HepG2 (cell line): Measurements from ENCODE around the gene KHK. TPM values are rescaled to one million over a fixed set of nuclear protein-coding genes. Genes with fewer than 3 reads are reported as not detected.

Experiments used
- ATF7-NPFF ChIP-seq: sonication (generic); formaldehyde crosslinking; IDR thresholded peaks from 2 replicates; pipeline ENCODE4 v1.8.1; 2023; ENCODE audit warnings: mild to moderate bottlenecking, low read depth, missing genetic modification reagents, moderate library complexity
- MAFK ChIP-seq, 2 experiments: IDR thresholded peaks in 1 of 2; conservative IDR thresholded peaks in 1 of 2; 2 replicates each; pipeline ENCODE4 v1.6.1; 2011; ENCODE audit warnings: improper control_type of control experiment in 2 of 2, low read length in 2 of 2
- MYPOP ChIP-seq: sonication (generic); formaldehyde crosslinking; IDR thresholded peaks from 2 replicates; pipeline ENCODE4 v1.8.1; 2023; ENCODE audit warnings: mild to moderate bottlenecking, moderate library complexity, missing genetic modification reagents
- NFIC ChIP-seq: IDR thresholded peaks from 2 replicates; pipeline ENCODE4 v1.6.1; 2012; ENCODE audit warnings: mild to moderate bottlenecking, low read length, inconsistent platforms
- NR1H2 ChIP-seq: sonication (generic); formaldehyde crosslinking; IDR thresholded peaks from 2 replicates; pipeline ENCODE4 v1.8.1; 2022; ENCODE audit warnings: low read depth, missing genetic modification reagents, borderline replicate concordance
- PITX1 ChIP-seq: sonication (generic); formaldehyde crosslinking; IDR thresholded peaks from 2 replicates; pipeline ENCODE4 v1.5.1; 2020; ENCODE audit warnings: mild to moderate bottlenecking, missing genetic modification reagents
- RBM39 ChIP-seq: fragments of 200-400 bp; formaldehyde crosslinking; IDR thresholded peaks from one replicate; pipeline ENCODE4 v1.6.1; 2018; ENCODE audit warnings: antibody characterized with exemption, mild to moderate bottlenecking, low read depth, low read length; ENCODE audit not compliant: poor library complexity, severe bottlenecking
- SALL1 ChIP-seq: sonication (generic); formaldehyde crosslinking; IDR thresholded peaks from 2 replicates; pipeline ENCODE4 v1.8.0; 2022; ENCODE audit warnings: mild to moderate bottlenecking, missing genetic modification reagents
- STAG1 ChIP-seq: sonication (generic); formaldehyde crosslinking; IDR thresholded peaks from 2 replicates; pipeline ENCODE4 v1.4.0; 2020; ENCODE audit warnings: missing genetic modification reagents
- TRIM22 ChIP-seq: fragments of 450-650 bp; IDR thresholded peaks from 2 replicates; pipeline ENCODE4 v1.6.1; 2017
- ZBTB33 ChIP-seq: sonication (generic); formaldehyde crosslinking; IDR thresholded peaks from 2 replicates; pipeline ENCODE4 v1.4.0; 2020; ENCODE audit warnings: missing genetic modification reagents
- ZBTB38 ChIP-seq: sonication (generic); formaldehyde crosslinking; IDR thresholded peaks from 2 replicates; pipeline ENCODE4 v1.5.1; 2020; ENCODE audit warnings: mild to moderate bottlenecking, missing genetic modification reagents
- ZC3H4 ChIP-seq: sonication (generic); formaldehyde crosslinking; IDR thresholded peaks from 2 replicates; pipeline ENCODE4 v1.4.0; 2020; ENCODE audit warnings: missing genetic modification reagents, borderline replicate concordance
- ZNF12 ChIP-seq: sonication (generic); formaldehyde crosslinking; IDR thresholded peaks from 2 replicates; pipeline ENCODE4 v1.5.0; 2020; ENCODE audit warnings: missing genetic modification reagents
- ZNF552 ChIP-seq: sonication (generic); formaldehyde crosslinking; IDR thresholded peaks from 2 replicates; pipeline ENCODE4 v1.9.0; 2022; ENCODE audit warnings: missing genetic modification reagents, mild to moderate bottlenecking, borderline replicate concordance
- ZNF770 ChIP-seq: sonication (generic); formaldehyde crosslinking; IDR thresholded peaks from 2 replicates; pipeline ENCODE4 v1.5.0; 2020; ENCODE audit warnings: mild to moderate bottlenecking, missing genetic modification reagents
- ZNF800 ChIP-seq: sonication (generic); formaldehyde crosslinking; IDR thresholded peaks from 2 replicates; pipeline ENCODE4 v1.4.0; 2020; ENCODE audit warnings: missing genetic modification reagents
- ZNF83 ChIP-seq: sonication (generic); formaldehyde crosslinking; IDR thresholded peaks from 2 replicates; pipeline ENCODE4 v1.4.0; 2020; ENCODE audit warnings: missing genetic modification reagents, mild to moderate bottlenecking, borderline replicate concordance
- ZXDC ChIP-seq: sonication (generic); formaldehyde crosslinking; IDR thresholded peaks from 2 replicates; pipeline ENCODE4 v1.5.0; 2020; ENCODE audit warnings: mild to moderate bottlenecking, missing genetic modification reagents
- polyA plus RNA-seq, 8 experiments: library from polyadenylated mRNA; depleted of rRNA in 3 of 8; stranded (reverse) in 7 of 8; unstranded in 1 of 8; fragments of >200 nt; fragmentation: Illumina TruSeq in 4 of 8; extraction: Trizol in 4 of 8; gene quantifications; 2 replicates each; pipeline versions ENCODE4 v1.2.1 to v1.2.3, GENCODE V29; 2011 to 2016; ENCODE audit warnings: low read depth in 4 of 8, missing spikeins in 1 of 8, mixed read lengths in 1 of 8; ENCODE audit not compliant: insufficient read depth in 1 of 8
- total RNA-seq, 5 experiments: library from RNA; depleted of rRNA; stranded (reverse); fragments of >200 nt; fragmentation: Illumina TruSeq; extraction: Trizol; gene quantifications; 2 replicates each; pipeline ENCODE4 v1.2.3, GENCODE V29; 2016; ENCODE audit warnings: low read depth in 1 of 5

Gene KHK
- total and polyA plus RNA-seq, 2 of the 13 experiments (the other 11 are each of a cell fraction or from before 2014, with no cell fraction given), result 40.9 to 99.2 TPM

- TF ChIP-seq ZXDC (CRISPR knock-in tag) (no peak), NFIC (no peak), ZBTB38 (CRISPR knock-in tag) (peak; percentile 91), ATF7-NPFF (CRISPR knock-in tag) (no peak), ZNF800 (peak; percentile 43; the same call in 1 of the 2 replicates), MAFK (conservative IDR thresholded peaks at IDR 0.05 in 1 of 2, IDR thresholded peaks at IDR 0.05 in 1 of 2; ENCODE audit: low read length in 2 of 2) (no peak), ZBTB33 (peak; percentile 90), MYPOP (CRISPR knock-in tag) (no peak), ZNF552 (CRISPR knock-in tag) (peak; percentile 90; the same call in 1 of the 2 replicates), ZNF770 (peak; percentile 65; the same call in 1 of the 2 replicates), PITX1 (peak; percentile 66), ZNF83 (CRISPR knock-in tag) (no peak; the same call in 1 of the 2 replicates), ZC3H4 (CRISPR knock-in tag) (peak; percentile 60; the same call in 1 of the 2 replicates), SALL1 (no peak), NR1H2 (CRISPR knock-in tag) (no peak), ZNF12 (CRISPR knock-in tag) (no peak), TRIM22 (no peak), STAG1 (CRISPR knock-in tag) (peak; percentile 71), RBM39 (peak; percentile 27)
Observed at GRCh38 chr2:27085673-27086089, 891 bp upstream of the KHK start (continued).
